ENCODE measurements around the gene IZUMO4. TPM values are rescaled to one million over a fixed set of nuclear protein-coding genes. Genes with fewer than 3 reads are reported as not detected.
"Not testable (repeated sequence)": the region's sequence is repeated elsewhere in the genome, so short reads cannot be mapped to it uniquely, and the experiment has no call there.

IZUMO4 gene
- total RNA-seq, 1 donor from 2014 or later, result not detected

- Histone ChIP-seq H3K4me2 (no peak overlapping the region), H3K27ac (no peak overlapping the region), H3K4me3 (no peak overlapping the region), H3K4me1 (peaks cover 6% of the 10 kb centered on the region), H3F3A (ENCODE audit: low read depth) (no peaks in the 10 kb centered on the region), H3K9me3 (ENCODE audit: low read depth) (no peaks in the 10 kb centered on the region), H3K36me3 (no peaks in the 10 kb centered on the region), H4K20me1 (ENCODE audit: low read depth) (peaks cover 3% of the 10 kb centered on the region), H3K9ac (no peak overlapping the region), H3K27me3 (no peaks in the 10 kb centered on the region), H2AFZ (replicated peaks) (no peak overlapping the region), H3K79me2 (ENCODE audit: low read depth) (no peaks in the 10 kb centered on the region)
- Mint-ChIP-seq H3K36me3 (no peaks in the 10 kb centered on the region), H3K4me1 (peaks cover 31% of the 10 kb centered on the region), H3K27me3 (ENCODE audit: insufficient read depth, low read depth) (peaks cover 3% of the 10 kb centered on the region), H3K9me3 (no peaks in the 10 kb centered on the region), H3K4me3 (no peak overlapping the region), H3K27ac (no peak overlapping the region)
- TF ChIP-seq CTCF (IDR thresholded peaks at IDR 0.05) (no peak), EZH2phosphoT487 (IDR thresholded peaks at IDR 0.05) (no peak), EZH2 (IDR thresholded peaks at IDR 0.05) (no peak)
- no peak for DNase-seq (ENCODE audit: low spot score)
These were observed 9.1 kb upstream of the IZUMO4 start for GRCh38 chr19:2087621-2088100.

GRCh38 chr19:2089001-2089711 is 7.6 kb upstream of the IZUMO4 start:
- DNase-seq (ENCODE audit: low spot score), result no peak
- H3F3A ChIP-seq (ENCODE audit: low read depth), result no peaks in the 10 kb centered on the region
- no peak overlapping the region for H3K9ac ChIP-seq
- H3K9me3 Mint-ChIP-seq, result no peaks in the 10 kb centered on the region
- H3K79me2 ChIP-seq (ENCODE audit: low read depth), result peaks cover under 1% of the 10 kb centered on the region
- H3K36me3 ChIP-seq, result no peaks in the 10 kb centered on the region
- no peak overlapping the region for H3K27ac ChIP-seq
- H3K27me3 ChIP-seq, result no peaks in the 10 kb centered on the region
- peak overlapping the region; percentile 60 for H3K27ac Mint-ChIP-seq
- no peaks in the 10 kb centered on the region for H3K36me3 Mint-ChIP-seq
- H3K9me3 ChIP-seq (ENCODE audit: low read depth), result no peaks in the 10 kb centered on the region
- H3K4me1 Mint-ChIP-seq, result peaks cover 41% of the 10 kb centered on the region
- TF ChIP-seq EZH2 (IDR thresholded peaks at IDR 0.05) (no peak), EZH2phosphoT487 (IDR thresholded peaks at IDR 0.05) (no peak), CTCF (IDR thresholded peaks at IDR 0.05) (no peak)
- peaks cover 3% of the 10 kb centered on the region for H4K20me1 ChIP-seq (ENCODE audit: low read depth)
- no peak overlapping the region for H2AFZ ChIP-seq (replicated peaks)
- no peak overlapping the region for H3K4me2 ChIP-seq
- H3K4me1 ChIP-seq, result peaks cover 6% of the 10 kb centered on the region
- no peak overlapping the region for H3K4me3 Mint-ChIP-seq
- peaks cover 5% of the 10 kb centered on the region for H3K27me3 Mint-ChIP-seq (ENCODE audit: insufficient read depth, low read depth)
- no peak overlapping the region for H3K4me3 ChIP-seq

GRCh38 chr19:2089727-2090053 is 7.0 kb upstream of the IZUMO4 start:
- DNase-seq (ENCODE audit: low spot score), result no peak
- Histone ChIP-seq H3K27me3 (no peaks in the 10 kb centered on the region), H3K4me1 (peaks cover 6% of the 10 kb centered on the region), H3K4me2 (no peak overlapping the region), H4K20me1 (ENCODE audit: low read depth) (peaks cover 3% of the 10 kb centered on the region), H3K79me2 (ENCODE audit: low read depth) (peaks cover 6% of the 10 kb centered on the region), H3K4me3 (no peak overlapping the region), H3K9me3 (ENCODE audit: low read depth) (no peaks in the 10 kb centered on the region), H3K27ac (no peak overlapping the region), H2AFZ (replicated peaks) (no peak overlapping the region), H3K36me3 (no peaks in the 10 kb centered on the region), H3K9ac (no peak overlapping the region), H3F3A (ENCODE audit: low read depth) (peaks cover 2% of the 10 kb centered on the region)
- peaks cover 46% of the 10 kb centered on the region for H3K4me1 Mint-ChIP-seq
- H3K36me3 Mint-ChIP-seq, result no peaks in the 10 kb centered on the region
- no peak overlapping the region for H3K4me3 Mint-ChIP-seq
- peak overlapping the region; percentile 74 for H3K27ac Mint-ChIP-seq
- H3K9me3 Mint-ChIP-seq, result no peaks in the 10 kb centered on the region
- TF ChIP-seq EZH2phosphoT487 (IDR thresholded peaks at IDR 0.05), result no peak
- TF ChIP-seq CTCF (IDR thresholded peaks at IDR 0.05), result no peak
- no peak for TF ChIP-seq EZH2 (IDR thresholded peaks at IDR 0.05)
- peaks cover 5% of the 10 kb centered on the region for H3K27me3 Mint-ChIP-seq (ENCODE audit: insufficient read depth, low read depth)

GRCh38 chr19:2091926-2092525 is 4.7 kb upstream of the IZUMO4 start:
- H3K4me2 ChIP-seq; H3K27me3 Mint-ChIP-seq (ENCODE audit: insufficient read depth, low read depth); H3K4me3 ChIP-seq; H3K9me3 ChIP-seq (ENCODE audit: low read depth); H3K9ac ChIP-seq; H3K36me3 ChIP-seq; H3K27ac ChIP-seq; H3K4me3 Mint-ChIP-seq; H3K27me3 ChIP-seq; H2AFZ ChIP-seq (replicated peaks); DNase-seq (ENCODE audit: low spot score); H3K36me3 Mint-ChIP-seq; H3K27ac Mint-ChIP-seq; H3K9me3 Mint-ChIP-seq; H4K20me1 ChIP-seq (ENCODE audit: low read depth); H3K4me1 ChIP-seq: not testable (repeated sequence)
- H3F3A ChIP-seq (ENCODE audit: low read depth), result peaks cover 22% of the 10 kb centered on the region
- H3K4me1 Mint-ChIP-seq, result peaks cover 46% of the 10 kb centered on the region
- peaks cover 15% of the 10 kb centered on the region for H3K79me2 ChIP-seq (ENCODE audit: low read depth)

All from neural progenitor cell (in vitro differentiated cells).